Liver (tissue), 9 donors: Measurements from ENCODE around the gene MAP3K3. TPM values are rescaled to one million over a fixed set of nuclear protein-coding genes. Genes with fewer than 3 reads are reported as not detected.

ENCODE experiments used
- DNase-seq: peaks from one replicate; pipeline ENCODE4 v3.0.0-alpha.2; 2017; ENCODE audit warnings: low spot score
- H3K27ac ChIP-seq, 2 donors: one replicate each; pipeline ENCODE4 v1.7.0; 2013; ENCODE audit warnings: inconsistent platforms in 2 of 2, low read length in 2 of 2, control low read depth in 1 of 2, low read depth in 1 of 2, mild to moderate bottlenecking in 1 of 2
- H3K27me3 ChIP-seq, 4 donors: one replicate each; pipeline versions ENCODE4 v1.6.1 to v1.7.0; 2013; ENCODE audit warnings: low read length in 3 of 4, inconsistent platforms in 1 of 4, mild to moderate bottlenecking in 1 of 4, moderate library complexity in 1 of 4; ENCODE audit not compliant: control insufficient read depth in 4 of 4, insufficient read depth in 4 of 4
- H3K36me3 ChIP-seq, 4 donors: one replicate each; pipeline versions ENCODE4 v1.6.1 to v1.7.0; 2013; ENCODE audit warnings: low read length in 3 of 4, mild to moderate bottlenecking in 3 of 4, low read depth in 1 of 4, moderate library complexity in 1 of 4; ENCODE audit not compliant: control insufficient read depth in 4 of 4, insufficient read depth in 3 of 4
- H3K4me1 ChIP-seq, 4 donors: one replicate each; pipeline versions ENCODE4 v1.6.1 to v1.7.0; 2013; ENCODE audit warnings: low read length in 3 of 4, mild to moderate bottlenecking in 3 of 4, moderate library complexity in 1 of 4; ENCODE audit not compliant: control insufficient read depth in 4 of 4, insufficient read depth in 4 of 4
- H3K4me3 ChIP-seq, 3 donors: one replicate each; pipeline versions ENCODE4 v1.6.1 to v1.7.0; 2013; ENCODE audit warnings: low read length in 3 of 3, control low read depth in 1 of 3, low read depth in 1 of 3, mild to moderate bottlenecking in 1 of 3
- H3K9ac ChIP-seq, 2 donors: one replicate each; pipeline ENCODE4 v1.7.0; 2013; ENCODE audit warnings: low read length in 2 of 2, mild to moderate bottlenecking in 2 of 2, moderate library complexity in 2 of 2, control low read depth in 1 of 2, low read depth in 1 of 2
- H3K9me3 ChIP-seq, 4 donors: one replicate each; pipeline versions ENCODE4 v1.6.1 to v1.7.0; 2013; ENCODE audit warnings: low read length in 3 of 4; ENCODE audit not compliant: control insufficient read depth in 4 of 4
- FOXA1 ChIP-seq: IDR thresholded peaks from 2 replicates; pipeline ENCODE4 v1.6.1; 2016; ENCODE audit warnings: antibody characterized with exemption
- FOXA2 ChIP-seq: IDR thresholded peaks from 2 replicates; pipeline ENCODE4 v1.6.1; 2016; ENCODE audit warnings: antibody characterized with exemption
- GABPA ChIP-seq, 2 donors: IDR thresholded peaks in 1 of 2; conservative IDR thresholded peaks in 1 of 2; 2 replicates each; pipeline ENCODE4 v1.6.1; 2016; ENCODE audit warnings: antibody characterized with exemption in 2 of 2, mild to moderate bottlenecking in 1 of 2, moderate library complexity in 1 of 2
- JUND ChIP-seq, 2 donors: IDR thresholded peaks; 2 replicates each; pipeline ENCODE4 v1.6.1; 2016; ENCODE audit warnings: antibody characterized with exemption in 2 of 2
- NR2F2 ChIP-seq: IDR thresholded peaks from 2 replicates; pipeline ENCODE4 v1.6.1; 2016; ENCODE audit warnings: antibody characterized with exemption
- RAD21 ChIP-seq, 2 donors: IDR thresholded peaks; 2 replicates each; pipeline ENCODE4 v1.6.1; 2016; ENCODE audit warnings: antibody characterized with exemption in 2 of 2, mild to moderate bottlenecking in 2 of 2
- RXRA ChIP-seq, 2 donors: IDR thresholded peaks; 2 replicates each; pipeline ENCODE4 v1.6.1; 2017 to 2018; ENCODE audit warnings: antibody characterized with exemption in 2 of 2, mild to moderate bottlenecking in 1 of 2
- SP1 ChIP-seq: IDR thresholded peaks from 2 replicates; pipeline ENCODE4 v1.6.1; 2018; ENCODE audit warnings: antibody characterized with exemption, mild to moderate bottlenecking
- TAF1 ChIP-seq: conservative IDR thresholded peaks from 2 replicates; pipeline ENCODE4 v1.6.1; 2016; ENCODE audit warnings: antibody characterized with exemption, mild to moderate bottlenecking
- WGBS: extraction: QIAGEN DNeasy Blood & Tissue Kit; methylation state at CpG from one replicate; pipeline ENCODE4 v1.1.7; 2013; 5-methylcytosine and 5-hydroxymethylcytosine counted together
- polyA plus RNA-seq, 2 donors: library from polyadenylated mRNA; stranded (reverse) in 1 of 2; unstranded in 1 of 2; fragments of 200-250 nt in 1 of 2; fragments of >200 nt in 1 of 2; fragmentation: Nextera tagmentation in 1 of 2; extraction: Ambion mirVana in 1 of 2; gene quantifications; one replicate each; pipeline versions ENCODE4 v1.2.1 to v1.2.3, GENCODE V29; 2013 to 2015
- total RNA-seq, 2 donors: library from RNA; depleted of rRNA; stranded (reverse); fragments of >200 nt; gene quantifications; one replicate each; pipeline ENCODE4 v1.2.3, GENCODE V29; 2014
- TF ChIP-seq, protein P1 (sequence below): IDR thresholded peaks from 2 replicates; pipeline ENCODE4 v1.6.1; 2016; ENCODE audit warnings: antibody characterized with exemption, mild to moderate bottlenecking
- TF ChIP-seq, protein P2 (sequence below): IDR thresholded peaks from 2 replicates; pipeline ENCODE4 v1.6.1; 2016; ENCODE audit warnings: antibody characterized with exemption
- TF ChIP-seq, protein P3 (sequence below): IDR thresholded peaks from 2 replicates; pipeline ENCODE4 v1.6.1; 2016; ENCODE audit warnings: antibody characterized with exemption
- TF ChIP-seq, protein P4 (sequence below): IDR thresholded peaks from 2 replicates; pipeline ENCODE4 v1.6.1; 2016; ENCODE audit warnings: antibody characterized with exemption
- donor health status: healthy.
- donor health status: healthy.
- donor health status: healthy.
- donor health status: healthy.
- donor health status: healthy.

The MAP3K3 gene
- total and polyA plus RNA-seq, 4 donors = 3.9 to 28.7 (median 11.0) TPM

DNA sequence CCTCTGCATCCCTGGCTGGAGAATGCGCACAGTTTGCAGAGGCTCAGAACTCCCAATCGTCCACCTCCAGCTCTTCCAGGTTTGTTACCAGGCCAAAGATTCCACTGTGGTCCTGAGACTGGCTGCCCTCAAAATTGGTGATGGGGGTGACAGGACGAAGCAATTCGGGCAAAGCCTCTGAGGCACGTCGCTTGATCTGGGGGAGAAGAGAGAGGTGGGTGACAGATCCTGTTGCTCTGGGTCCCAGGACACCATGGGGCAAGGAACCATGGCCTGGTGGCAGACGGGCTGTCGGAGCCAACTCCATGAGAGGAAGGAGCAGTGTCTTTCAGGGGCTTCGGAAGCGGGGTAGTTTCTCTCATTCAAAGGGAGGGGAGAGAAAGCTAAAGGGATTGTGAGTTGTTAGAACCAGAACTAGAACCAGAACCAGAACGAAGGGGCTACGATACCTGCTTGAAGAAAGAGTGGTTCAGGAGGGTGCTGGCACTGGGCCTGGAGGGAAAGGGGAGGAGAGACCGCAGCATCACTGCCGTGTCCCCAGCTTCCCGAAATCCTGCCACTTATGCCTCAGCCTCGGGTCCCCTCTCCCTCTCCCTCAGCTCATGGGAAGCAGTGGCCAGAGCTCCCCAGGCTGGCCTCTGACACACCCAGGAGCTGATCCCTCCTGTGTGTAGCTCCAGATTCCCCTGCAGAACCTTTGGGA lies 81.5 kb downstream of the MAP3K3 start (continued):
- TF ChIP-seq, protein P1, sequence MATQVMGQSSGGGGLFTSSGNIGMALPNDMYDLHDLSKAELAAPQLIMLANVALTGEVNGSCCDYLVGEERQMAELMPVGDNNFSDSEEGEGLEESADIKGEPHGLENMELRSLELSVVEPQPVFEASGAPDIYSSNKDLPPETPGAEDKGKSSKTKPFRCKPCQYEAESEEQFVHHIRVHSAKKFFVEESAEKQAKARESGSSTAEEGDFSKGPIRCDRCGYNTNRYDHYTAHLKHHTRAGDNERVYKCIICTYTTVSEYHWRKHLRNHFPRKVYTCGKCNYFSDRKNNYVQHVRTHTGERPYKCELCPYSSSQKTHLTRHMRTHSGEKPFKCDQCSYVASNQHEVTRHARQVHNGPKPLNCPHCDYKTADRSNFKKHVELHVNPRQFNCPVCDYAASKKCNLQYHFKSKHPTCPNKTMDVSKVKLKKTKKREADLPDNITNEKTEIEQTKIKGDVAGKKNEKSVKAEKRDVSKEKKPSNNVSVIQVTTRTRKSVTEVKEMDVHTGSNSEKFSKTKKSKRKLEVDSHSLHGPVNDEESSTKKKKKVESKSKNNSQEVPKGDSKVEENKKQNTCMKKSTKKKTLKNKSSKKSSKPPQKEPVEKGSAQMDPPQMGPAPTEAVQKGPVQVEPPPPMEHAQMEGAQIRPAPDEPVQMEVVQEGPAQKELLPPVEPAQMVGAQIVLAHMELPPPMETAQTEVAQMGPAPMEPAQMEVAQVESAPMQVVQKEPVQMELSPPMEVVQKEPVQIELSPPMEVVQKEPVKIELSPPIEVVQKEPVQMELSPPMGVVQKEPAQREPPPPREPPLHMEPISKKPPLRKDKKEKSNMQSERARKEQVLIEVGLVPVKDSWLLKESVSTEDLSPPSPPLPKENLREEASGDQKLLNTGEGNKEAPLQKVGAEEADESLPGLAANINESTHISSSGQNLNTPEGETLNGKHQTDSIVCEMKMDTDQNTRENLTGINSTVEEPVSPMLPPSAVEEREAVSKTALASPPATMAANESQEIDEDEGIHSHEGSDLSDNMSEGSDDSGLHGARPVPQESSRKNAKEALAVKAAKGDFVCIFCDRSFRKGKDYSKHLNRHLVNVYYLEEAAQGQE = no peak

DNA sequence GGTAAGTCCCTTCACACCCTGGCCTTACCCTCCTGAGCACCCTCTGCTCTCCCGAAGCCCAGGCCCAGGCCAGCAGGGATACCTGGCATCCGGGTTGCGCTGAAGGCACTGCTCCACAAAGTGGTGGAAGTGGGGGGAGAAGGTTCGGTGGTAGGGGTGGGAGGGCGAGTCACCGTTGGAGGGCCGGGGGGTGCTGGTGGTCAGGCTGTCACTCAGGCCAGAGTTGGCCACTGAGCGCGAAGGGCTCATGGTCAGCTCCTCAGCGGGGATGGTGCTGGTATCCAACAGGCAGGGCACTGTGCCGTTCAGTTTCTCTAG lies 82.0 kb downstream of the MAP3K3 start:
- no peaks in the 10 kb centered on the region for H3K9me3 ChIP-seq
- TF ChIP-seq NR2F2 = no peak
- no peak for TF ChIP-seq GABPA (IDR thresholded peaks at IDR 0.05 in 1 of 2, conservative IDR thresholded peaks at IDR 0.05 in 1 of 2)
- TF ChIP-seq, protein P2, sequence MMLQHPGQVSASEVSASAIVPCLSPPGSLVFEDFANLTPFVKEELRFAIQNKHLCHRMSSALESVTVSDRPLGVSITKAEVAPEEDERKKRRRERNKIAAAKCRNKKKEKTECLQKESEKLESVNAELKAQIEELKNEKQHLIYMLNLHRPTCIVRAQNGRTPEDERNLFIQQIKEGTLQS = no peak
- no peak for TF ChIP-seq RAD21 (IDR thresholded peaks at IDR 0.05)
- TF ChIP-seq FOXA2 = no peak
- TF ChIP-seq SP1 = no peak
- TF ChIP-seq FOXA1 = no peak
- TF ChIP-seq, protein P3, sequence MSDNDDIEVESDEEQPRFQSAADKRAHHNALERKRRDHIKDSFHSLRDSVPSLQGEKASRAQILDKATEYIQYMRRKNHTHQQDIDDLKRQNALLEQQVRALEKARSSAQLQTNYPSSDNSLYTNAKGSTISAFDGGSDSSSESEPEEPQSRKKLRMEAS = no peak
- no peak for TF ChIP-seq JUND (IDR thresholded peaks at IDR 0.05)
- TF ChIP-seq, protein P4, sequence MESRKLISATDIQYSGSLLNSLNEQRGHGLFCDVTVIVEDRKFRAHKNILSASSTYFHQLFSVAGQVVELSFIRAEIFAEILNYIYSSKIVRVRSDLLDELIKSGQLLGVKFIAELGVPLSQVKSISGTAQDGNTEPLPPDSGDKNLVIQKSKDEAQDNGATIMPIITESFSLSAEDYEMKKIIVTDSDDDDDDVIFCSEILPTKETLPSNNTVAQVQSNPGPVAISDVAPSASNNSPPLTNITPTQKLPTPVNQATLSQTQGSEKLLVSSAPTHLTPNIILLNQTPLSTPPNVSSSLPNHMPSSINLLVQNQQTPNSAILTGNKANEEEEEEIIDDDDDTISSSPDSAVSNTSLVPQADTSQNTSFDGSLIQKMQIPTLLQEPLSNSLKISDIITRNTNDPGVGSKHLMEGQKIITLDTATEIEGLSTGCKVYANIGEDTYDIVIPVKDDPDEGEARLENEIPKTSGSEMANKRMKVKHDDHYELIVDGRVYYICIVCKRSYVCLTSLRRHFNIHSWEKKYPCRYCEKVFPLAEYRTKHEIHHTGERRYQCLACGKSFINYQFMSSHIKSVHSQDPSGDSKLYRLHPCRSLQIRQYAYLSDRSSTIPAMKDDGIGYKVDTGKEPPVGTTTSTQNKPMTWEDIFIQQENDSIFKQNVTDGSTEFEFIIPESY = no peak
- TF ChIP-seq, protein P1 = no peak
- TF ChIP-seq RXRA (IDR thresholded peaks at IDR 0.05) = no peak
- no peak for TF ChIP-seq TAF1
- 94% methylated on average over 11 of the region's 11 CpGs for WGBS
- peaks cover under 1 to 6% (median 3%) of the 10 kb centered on the region in 4 donors for H3K4me1 ChIP-seq
- H3K9ac ChIP-seq = no peak overlapping the region
- no peak overlapping the region for H3K4me3 ChIP-seq
- DNase-seq = no peak
- no peaks in the 10 kb centered on the region for H3K27me3 ChIP-seq
- H3K27ac ChIP-seq = no peak overlapping the region
- peaks cover 3 to 29% (median 10%) of the 10 kb centered on the region in 4 donors for H3K36me3 ChIP-seq
